ENCODE results near the gene LHB.

LHB gene

GRCh38 chr19:49009828-49010227 is 7.1 kb downstream of the LHB start:
- TF ChIP-seq SPI1 (IDR thresholded peaks at IDR 0.05; ENCODE audit: borderline replicate concordance, low read depth) (no peak), POLR2AphosphoS5 (IDR thresholded peaks at IDR 0.05; ENCODE audit: low read depth) (no peak)
- TF ChIP-seq, protein P1, sequence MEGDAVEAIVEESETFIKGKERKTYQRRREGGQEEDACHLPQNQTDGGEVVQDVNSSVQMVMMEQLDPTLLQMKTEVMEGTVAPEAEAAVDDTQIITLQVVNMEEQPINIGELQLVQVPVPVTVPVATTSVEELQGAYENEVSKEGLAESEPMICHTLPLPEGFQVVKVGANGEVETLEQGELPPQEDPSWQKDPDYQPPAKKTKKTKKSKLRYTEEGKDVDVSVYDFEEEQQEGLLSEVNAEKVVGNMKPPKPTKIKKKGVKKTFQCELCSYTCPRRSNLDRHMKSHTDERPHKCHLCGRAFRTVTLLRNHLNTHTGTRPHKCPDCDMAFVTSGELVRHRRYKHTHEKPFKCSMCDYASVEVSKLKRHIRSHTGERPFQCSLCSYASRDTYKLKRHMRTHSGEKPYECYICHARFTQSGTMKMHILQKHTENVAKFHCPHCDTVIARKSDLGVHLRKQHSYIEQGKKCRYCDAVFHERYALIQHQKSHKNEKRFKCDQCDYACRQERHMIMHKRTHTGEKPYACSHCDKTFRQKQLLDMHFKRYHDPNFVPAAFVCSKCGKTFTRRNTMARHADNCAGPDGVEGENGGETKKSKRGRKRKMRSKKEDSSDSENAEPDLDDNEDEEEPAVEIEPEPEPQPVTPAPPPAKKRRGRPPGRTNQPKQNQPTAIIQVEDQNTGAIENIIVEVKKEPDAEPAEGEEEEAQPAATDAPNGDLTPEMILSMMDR (IDR thresholded peaks at IDR 0.05; ENCODE audit: insufficient read depth, low read length): no peak
- Histone ChIP-seq H3K27ac (replicated peaks) (no peak overlapping the region), H3K4me3 (replicated peaks; ENCODE audit: insufficient read depth, low read length) (no peak overlapping the region), H3K27me3 (ENCODE audit: insufficient read depth, poor library complexity, severe bottlenecking) (no peaks in the 10 kb centered on the region)
- DNase-seq (ENCODE audit: low read depth in 1 of 2, low spot score in 1 of 2): no peak

DNA sequence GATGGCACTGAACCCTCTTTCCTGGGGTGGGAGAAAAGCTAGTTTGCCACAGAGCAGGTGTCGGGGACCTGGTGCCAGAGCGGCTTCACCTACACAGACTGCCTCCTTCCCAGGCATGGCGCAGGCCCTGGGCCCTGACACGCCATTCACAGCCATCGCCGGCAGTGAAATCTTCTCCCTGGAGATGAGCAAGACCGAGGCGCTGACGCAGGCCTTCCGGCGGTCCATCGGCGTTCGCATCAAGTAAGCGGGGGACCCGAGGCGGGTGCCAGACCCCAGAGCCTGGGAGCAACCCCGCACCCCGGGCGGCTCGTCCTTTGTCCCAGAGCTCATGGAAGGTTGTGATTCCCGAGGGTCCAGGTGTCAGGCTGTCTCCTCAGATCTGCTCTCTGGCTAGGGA is 10.0 kb downstream of the LHB start:
- DNase-seq (ENCODE audit: low read depth in 1 of 2, low spot score in 1 of 2): no peak
- H3K27ac ChIP-seq (replicated peaks): no peak overlapping the region
- H3K4me3 ChIP-seq (replicated peaks; ENCODE audit: insufficient read depth, low read length): no peak overlapping the region
- H3K27me3 ChIP-seq (ENCODE audit: insufficient read depth, poor library complexity, severe bottlenecking): no peaks in the 10 kb centered on the region
- TF ChIP-seq GABPA (IDR thresholded peaks at IDR 0.05; ENCODE audit: low read depth) (no peak), REST (IDR thresholded peaks at IDR 0.05; ENCODE audit: insufficient replicate concordance, low read depth) (no peak), POLR2AphosphoS5 (IDR thresholded peaks at IDR 0.05; ENCODE audit: low read depth) (no peak), SPI1 (IDR thresholded peaks at IDR 0.05; ENCODE audit: borderline replicate concordance, low read depth) (no peak)
- TF ChIP-seq, protein P1 (IDR thresholded peaks at IDR 0.05; ENCODE audit: insufficient read depth, low read length): no peak

DNA sequence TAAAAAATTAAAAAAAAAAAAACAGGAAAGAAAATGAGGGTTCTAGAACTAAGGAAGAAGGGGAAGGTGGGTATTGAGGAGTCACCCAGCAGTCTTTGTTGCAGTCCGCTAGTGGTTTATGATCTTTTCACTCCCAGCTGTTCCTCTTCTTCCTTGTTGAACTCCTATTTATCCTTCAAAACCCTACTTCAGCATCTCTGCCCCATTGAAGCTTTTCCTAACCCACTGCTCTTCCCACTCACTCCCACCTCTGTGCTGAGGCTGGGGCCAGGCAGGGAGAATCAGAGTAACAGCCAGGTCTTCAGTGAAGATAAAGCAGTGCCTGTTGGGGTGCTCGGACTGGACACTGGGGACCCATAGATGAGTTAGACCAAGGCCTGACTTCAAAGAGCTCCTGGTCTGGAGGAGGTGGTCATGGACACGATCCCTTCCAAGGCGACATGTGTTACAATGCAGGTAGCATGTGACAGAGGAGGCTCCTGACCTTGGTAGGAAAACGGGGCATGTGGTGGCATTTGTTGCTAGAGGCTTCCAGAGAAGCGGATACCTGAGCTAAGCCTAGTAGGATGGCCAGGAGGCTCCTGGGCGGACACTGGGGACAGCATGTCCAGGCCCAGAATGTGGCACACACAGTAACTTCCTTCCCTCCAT is 11.8 kb downstream of the LHB start:
- Histone ChIP-seq H3K27ac (replicated peaks) (no peak overlapping the region), H3K27me3 (ENCODE audit: insufficient read depth, poor library complexity, severe bottlenecking) (no peaks in the 10 kb centered on the region), H3K4me3 (replicated peaks; ENCODE audit: insufficient read depth, low read length) (no peak overlapping the region)
- TF ChIP-seq GABPA (IDR thresholded peaks at IDR 0.05; ENCODE audit: low read depth): no peak
- no peak for TF ChIP-seq REST (IDR thresholded peaks at IDR 0.05; ENCODE audit: insufficient replicate concordance, low read depth)
- TF ChIP-seq POLR2AphosphoS5 (IDR thresholded peaks at IDR 0.05; ENCODE audit: low read depth): no peak
- no peak for DNase-seq (ENCODE audit: low read depth in 1 of 2, low spot score in 1 of 2)

GRCh38 chr19:49004133-49004532 is 12.8 kb downstream of the LHB start:
- Histone ChIP-seq H3K27ac (replicated peaks) (no peak overlapping the region), H3K4me3 (replicated peaks; ENCODE audit: insufficient read depth, low read length) (no peak overlapping the region), H3K27me3 (ENCODE audit: insufficient read depth, poor library complexity, severe bottlenecking) (no peaks in the 10 kb centered on the region)
- TF ChIP-seq REST (IDR thresholded peaks at IDR 0.05; ENCODE audit: insufficient replicate concordance, low read depth) (no peak), POLR2AphosphoS5 (IDR thresholded peaks at IDR 0.05; ENCODE audit: low read depth) (no peak), SPI1 (IDR thresholded peaks at IDR 0.05; ENCODE audit: borderline replicate concordance, low read depth) (no peak), GABPA (IDR thresholded peaks at IDR 0.05; ENCODE audit: low read depth) (no peak)
- TF ChIP-seq, protein P1 (IDR thresholded peaks at IDR 0.05; ENCODE audit: insufficient read depth, low read length): no peak
- no peak for DNase-seq (ENCODE audit: low read depth in 1 of 2, low spot score in 1 of 2)
